WTC11 (cell line): ENCODE results near the gene MAP7D3. TPM values are rescaled to one million over a fixed set of nuclear protein-coding genes. Genes with fewer than 3 reads are reported as not detected.
A peak's percentile ranks its signal among the peaks of the same experiment; 100 is the strongest.
"Not testable (repeated sequence)": the region's sequence is repeated elsewhere in the genome, so short reads cannot be mapped to it uniquely, and the experiment has no call there.

ENCODE experiments used
- ATAC-seq: fragments of 200-7000 bp; cut with Tn5 transposase; 2 replicates; pipeline ENCODE4 v1.10.0; 2021; ENCODE audit warnings: mild to moderate bottlenecking, moderate library complexity
- Bru-seq: library from RNA; stranded (reverse); fragments of 400-500 nt; gene quantifications from one replicate; lab custom pipeline; 2021; lab: Mats Ljungman, UMichigan
- CTCF ChIA-PET: fragments of 300-600 bp; sonication (Branson Sonifier 250); formaldehyde crosslinking; loops from one replicate; lab custom pipeline; 2021; ENCODE audit warnings: antibody characterized with exemption; lab: Charles Lee
- POLR2A ChIA-PET: fragments of 350-600 bp; sonication (Branson Sonifier 250); formaldehyde crosslinking; loops from one replicate; lab custom pipeline; 2021; ENCODE audit warnings: antibody characterized with exemption; lab: Charles Lee
- DNase-seq: peaks from one replicate; pipeline ENCODE4 v3.0.0; 2021; ENCODE audit warnings: low spot score
- H3K27ac Mint-ChIP-seq: 2 replicates; pipeline ENCODE4 v1.8.0; 2021; ENCODE audit warnings: mixed read lengths
- H3K27me3 Mint-ChIP-seq: 2 replicates; pipeline ENCODE4 v1.8.0; 2021; ENCODE audit warnings: low read depth, mild to moderate bottlenecking, moderate library complexity, mixed read lengths
- H3K36me3 Mint-ChIP-seq: 2 replicates; pipeline ENCODE4 v1.8.0; 2021; ENCODE audit warnings: mixed read lengths
- H3K4me1 Mint-ChIP-seq: 2 replicates; pipeline ENCODE4 v1.8.0; 2022; ENCODE audit warnings: mixed read lengths
- H3K4me3 Mint-ChIP-seq: 2 replicates; pipeline ENCODE4 v1.8.0; 2021; ENCODE audit warnings: mild to moderate bottlenecking, moderate library complexity, mixed read lengths
- H3K9me3 Mint-ChIP-seq: 2 replicates; pipeline ENCODE4 v1.8.0; 2021; ENCODE audit warnings: mixed read lengths
- ATF2 ChIP-seq: sonication (generic); formaldehyde crosslinking; IDR thresholded peaks from 2 replicates; pipeline ENCODE4 v1.8.1; 2022; ENCODE audit warnings: low read depth, missing genetic modification reagents, borderline replicate concordance
- CTCF ChIP-seq: fragments of 200-600 bp; IDR thresholded peaks from 2 replicates; pipeline ENCODE4 v1.8.0; 2022; ENCODE audit warnings: antibody characterized with exemption
- ELF4 ChIP-seq: sonication (generic); formaldehyde crosslinking; IDR thresholded peaks from 2 replicates; pipeline ENCODE4 v1.8.1; 2022; ENCODE audit warnings: low read depth, mild to moderate bottlenecking, moderate library complexity, missing genetic modification reagents
- FOXP1 ChIP-seq: sonication (generic); formaldehyde crosslinking; IDR thresholded peaks from 2 replicates; pipeline ENCODE4 v1.8.0; 2022; ENCODE audit warnings: missing genetic modification reagents, mild to moderate bottlenecking, moderate library complexity, borderline replicate concordance
- GRHL2 ChIP-seq: fragments of 250-450 bp; sonication (Bioruptor Pico); IDR thresholded peaks from 2 replicates; pipeline ENCODE4 v1.8.0; 2022; ENCODE audit warnings: mild to moderate bottlenecking, moderate library complexity; ENCODE audit not compliant: insufficient replicate concordance, severe bottlenecking
- HMGA2 ChIP-seq: fragments of 250-450 bp; sonication (Bioruptor Pico); IDR thresholded peaks from 2 replicates; pipeline ENCODE4 v1.4.0; 2021; ENCODE audit warnings: mild to moderate bottlenecking, moderate library complexity
- JUN ChIP-seq: sonication (generic); formaldehyde crosslinking; IDR thresholded peaks from 2 replicates; pipeline ENCODE4 v1.8.0; 2023; ENCODE audit warnings: mild to moderate bottlenecking, missing genetic modification reagents
- MXD4 ChIP-seq: fragments of 250-450 bp; sonication (Bioruptor Pico); IDR thresholded peaks from 2 replicates; pipeline ENCODE4 v1.8.0; 2021; ENCODE audit warnings: mild to moderate bottlenecking, moderate library complexity, borderline replicate concordance
- NFATC4 ChIP-seq: fragments of 250-450 bp; sonication (Bioruptor Pico); IDR thresholded peaks from 2 replicates; pipeline ENCODE4 v1.9.0; 2021; ENCODE audit warnings: mild to moderate bottlenecking
- NR2C2 ChIP-seq: sonication (generic); formaldehyde crosslinking; IDR thresholded peaks from 2 replicates; pipeline ENCODE4 v1.8.0; 2022; ENCODE audit warnings: mild to moderate bottlenecking, missing genetic modification reagents
- ZBTB21 ChIP-seq: sonication (generic); formaldehyde crosslinking; IDR thresholded peaks from 2 replicates; pipeline ENCODE4 v1.8.1; 2023; ENCODE audit warnings: mild to moderate bottlenecking, missing genetic modification reagents, borderline replicate concordance
- ZNF219 ChIP-seq: sonication (generic); formaldehyde crosslinking; IDR thresholded peaks from 2 replicates; pipeline ENCODE4 v1.8.0; 2023; ENCODE audit warnings: missing genetic modification reagents, mild to moderate bottlenecking, borderline replicate concordance
- ZNF671 ChIP-seq: fragments of 250-450 bp; sonication (Bioruptor Pico); IDR thresholded peaks from 2 replicates; pipeline ENCODE4 v1.8.0; 2021; ENCODE audit warnings: mild to moderate bottlenecking
- long read RNA-seq, 3 experiments: library from RNA in 1 of 3; library from capped mRNA in 1 of 3; library from polyadenylated mRNA in 1 of 3; unstranded in 2 of 3; stranded (forward) in 1 of 3; transcript quantifications; one replicate each; pipeline ENCODE4 v2.0.0, GENCODE V29; 2021
- total RNA-seq: library from RNA; stranded (reverse); gene quantifications from 3 replicates; pipeline ENCODE4 v1.2.3, GENCODE V29; 2021
- TF ChIP-seq, protein P1 (sequence below): sonication (generic); formaldehyde crosslinking; IDR thresholded peaks from 2 replicates; pipeline ENCODE4 v1.8.1; 2023; ENCODE audit warnings: mild to moderate bottlenecking, missing genetic modification reagents

The MAP7D3 gene, protein sequence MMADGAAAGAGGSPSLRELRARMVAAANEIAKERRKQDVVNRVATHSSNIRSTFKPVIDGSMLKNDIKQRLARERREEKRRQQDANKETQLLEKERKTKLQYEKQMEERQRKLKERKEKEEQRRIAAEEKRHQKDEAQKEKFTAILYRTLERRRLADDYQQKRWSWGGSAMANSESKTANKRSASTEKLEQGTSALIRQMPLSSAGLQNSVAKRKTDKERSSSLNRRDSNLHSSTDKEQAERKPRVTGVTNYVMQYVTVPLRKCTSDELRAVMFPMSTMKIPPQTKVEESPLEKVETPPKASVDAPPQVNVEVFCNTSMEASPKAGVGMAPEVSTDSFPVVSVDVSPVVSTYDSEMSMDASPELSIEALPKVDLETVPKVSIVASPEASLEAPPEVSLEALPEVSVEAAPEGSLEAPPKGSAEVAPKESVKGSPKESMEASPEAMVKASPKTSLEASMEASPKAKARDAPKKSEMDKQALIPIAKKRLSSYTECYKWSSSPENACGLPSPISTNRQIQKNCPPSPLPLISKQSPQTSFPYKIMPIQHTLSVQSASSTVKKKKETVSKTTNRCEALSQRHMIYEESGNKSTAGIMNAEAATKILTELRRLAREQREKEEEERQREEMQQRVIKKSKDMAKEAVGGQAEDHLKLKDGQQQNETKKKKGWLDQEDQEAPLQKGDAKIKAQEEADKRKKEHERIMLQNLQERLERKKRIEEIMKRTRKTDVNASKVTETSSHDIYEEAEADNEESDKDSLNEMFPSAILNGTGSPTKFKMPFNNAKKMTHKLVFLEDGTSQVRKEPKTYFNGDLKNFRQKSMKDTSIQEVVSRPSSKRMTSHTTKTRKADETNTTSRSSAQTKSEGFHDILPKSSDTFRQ
- 12.3 to 12.4 TPM (median 12.4 TPM) in 3 replicates for total RNA-seq
- percentile 64 among the genes with signal in this experiment for Bru-seq, nascent RNA
- long read RNA-seq, experiment 1, full-length matches to known transcripts, result 65 of 88 reads
- long read RNA-seq, experiment 1, partial matches to known transcripts, result 6 of 88 reads
- long read RNA-seq, experiment 1, other reads (novel, unspliced or antisense), result 17 of 88 reads
- long read RNA-seq, experiment 2, full-length matches to known transcripts, result 1 of 12 reads
- long read RNA-seq, experiment 2, partial matches to known transcripts, result 9 of 12 reads
- long read RNA-seq, experiment 2, other reads (novel, unspliced or antisense), result 2 of 12 reads
- long read RNA-seq, experiment 3, full-length matches to known transcripts, result 3 of 14 reads
- long read RNA-seq, experiment 3, partial matches to known transcripts, result 8 of 14 reads
- long read RNA-seq, experiment 3, other reads (novel, unspliced or antisense), result 3 of 14 reads

DNA sequence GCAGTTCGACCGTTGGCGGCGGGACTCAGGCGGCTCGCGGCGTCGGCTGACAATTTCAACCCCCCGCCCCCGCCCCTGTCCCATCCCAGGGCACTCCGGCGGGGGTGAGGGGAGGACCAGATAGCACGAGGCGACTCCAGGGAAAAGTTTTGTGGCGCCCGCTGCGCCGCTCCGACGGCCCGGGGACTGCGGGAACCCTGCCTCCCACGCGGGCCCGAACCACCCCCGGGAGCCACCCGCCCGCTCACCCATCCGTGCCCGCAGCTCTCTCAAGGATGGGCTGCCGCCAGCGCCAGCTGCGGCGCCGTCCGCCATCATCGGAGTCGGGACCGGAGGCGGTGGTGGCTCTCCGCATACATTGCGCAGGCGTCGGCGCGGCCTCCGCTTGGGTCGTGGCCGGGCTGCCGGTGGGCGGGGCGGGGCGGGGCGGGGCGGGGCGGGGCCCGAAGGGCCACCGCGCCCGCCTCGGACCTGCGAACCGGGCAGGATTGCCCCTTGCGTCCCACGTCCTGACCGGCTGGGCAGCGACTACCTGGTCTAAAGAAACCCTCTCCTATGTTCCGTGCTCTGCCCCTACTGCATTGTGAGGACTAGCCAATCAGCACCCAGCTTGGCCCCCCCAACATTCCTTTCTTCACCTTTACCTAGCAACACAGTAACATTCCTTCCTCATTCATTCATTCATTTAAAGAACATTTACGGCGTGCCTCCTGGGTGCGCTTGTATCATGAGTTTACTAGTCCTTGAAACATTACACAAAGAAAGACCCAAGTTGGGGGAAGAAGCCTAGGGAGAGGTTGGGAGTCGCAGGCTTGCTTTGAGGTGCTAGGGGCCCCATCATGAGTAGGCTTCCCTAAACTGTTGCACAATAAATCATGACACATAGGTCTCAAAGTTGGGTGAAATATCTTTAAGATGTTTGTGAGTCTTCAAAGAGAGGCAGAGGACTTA lies at the start of gene MAP7D3:
MAP7D3 (minus strand) TSS at position 360 of the 951 bp plus-strand sequence; CDS start at position 318, 42 bp downstream.
- no peaks in the 10 kb centered on the region for H3K9me3 Mint-ChIP-seq
- peaks cover 19% of the 10 kb centered on the region for H3K4me1 Mint-ChIP-seq
- ATAC-seq, result peak; percentile 92
- ChIA-PET POLR2A (no interaction called here), CTCF (no interaction called here)
- H3K27ac Mint-ChIP-seq, result peak within 1 kb of the TSS; percentile 79
- no peaks in the 10 kb centered on the region; the same call in 1 of the 2 replicates for H3K27me3 Mint-ChIP-seq
- H3K4me3 Mint-ChIP-seq, result peak within 1 kb of the TSS; percentile 75
- peak; percentile 56 for DNase-seq
- no peaks in the 10 kb centered on the region for H3K36me3 Mint-ChIP-seq
- TF ChIP-seq FOXP1 (CRISPR knock-in tag) (no peak), ZNF219 (CRISPR knock-in tag) (no peak), JUN (CRISPR knock-in tag) (no peak), MXD4 (CRISPR knock-in tag) (no peak), ZNF671 (no peak), NFATC4 (CRISPR knock-in tag) (no peak), HMGA2 (CRISPR knock-in tag) (no peak), CTCF (no peak), ELF4 (CRISPR knock-in tag) (no peak), GRHL2 (CRISPR knock-in tag) (no peak), ZBTB21 (no peak), ATF2 (no peak), NR2C2 (CRISPR knock-in tag) (no peak)
- TF ChIP-seq, protein P1, sequence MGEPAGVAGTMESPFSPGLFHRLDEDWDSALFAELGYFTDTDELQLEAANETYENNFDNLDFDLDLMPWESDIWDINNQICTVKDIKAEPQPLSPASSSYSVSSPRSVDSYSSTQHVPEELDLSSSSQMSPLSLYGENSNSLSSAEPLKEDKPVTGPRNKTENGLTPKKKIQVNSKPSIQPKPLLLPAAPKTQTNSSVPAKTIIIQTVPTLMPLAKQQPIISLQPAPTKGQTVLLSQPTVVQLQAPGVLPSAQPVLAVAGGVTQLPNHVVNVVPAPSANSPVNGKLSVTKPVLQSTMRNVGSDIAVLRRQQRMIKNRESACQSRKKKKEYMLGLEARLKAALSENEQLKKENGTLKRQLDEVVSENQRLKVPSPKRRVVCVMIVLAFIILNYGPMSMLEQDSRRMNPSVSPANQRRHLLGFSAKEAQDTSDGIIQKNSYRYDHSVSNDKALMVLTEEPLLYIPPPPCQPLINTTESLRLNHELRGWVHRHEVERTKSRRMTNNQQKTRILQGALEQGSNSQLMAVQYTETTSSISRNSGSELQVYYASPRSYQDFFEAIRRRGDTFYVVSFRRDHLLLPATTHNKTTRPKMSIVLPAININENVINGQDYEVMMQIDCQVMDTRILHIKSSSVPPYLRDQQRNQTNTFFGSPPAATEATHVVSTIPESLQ (CRISPR knock-in tag), result no peak

DNA sequence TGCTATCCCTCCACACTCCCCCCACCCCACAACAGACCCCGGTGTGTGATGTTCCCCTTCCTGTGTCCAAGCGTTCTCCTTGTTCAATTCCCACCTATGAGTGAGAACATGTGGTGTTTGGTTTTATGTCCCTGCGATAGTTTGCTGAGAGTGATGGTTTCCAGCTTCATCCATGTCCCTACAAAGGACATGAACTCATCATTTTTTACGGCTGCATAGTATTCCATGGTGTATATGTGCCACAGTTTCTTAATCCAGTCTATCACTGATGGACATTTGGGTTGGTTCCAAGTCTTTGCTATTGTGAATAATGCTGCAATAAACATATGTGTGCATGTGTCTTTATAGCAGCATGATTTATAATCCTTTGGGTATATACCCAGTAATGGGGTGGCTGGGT lies 49.5 kb upstream of the MAP7D3 start, which contains the start of gene ADGRG4:
ADGRG4 (plus strand) TSS at position 243 of the 400 bp plus-strand sequence. CDS start 7,815 bp downstream, outside the sequence.
- H3K9me3 Mint-ChIP-seq, CTCF ChIA-PET, ATAC-seq, DNase-seq, H3K27me3 Mint-ChIP-seq, H3K4me3 Mint-ChIP-seq, H3K36me3 Mint-ChIP-seq, POLR2A ChIA-PET, H3K4me1 Mint-ChIP-seq, H3K27ac Mint-ChIP-seq: not testable (repeated sequence)
